HepG2 (cell line): ENCODE measurements around the gene ERCC2. TPM values are rescaled to one million over a fixed set of nuclear protein-coding genes. Genes with fewer than 3 reads are reported as not detected.

Experiments used
- ATAC-seq: fragments of 200-7000 bp; cut with Tn5 transposase; 3 replicates; pipeline ENCODE4 v1.9.1; 2020; ENCODE audit warnings: mild to moderate bottlenecking, moderate library complexity
- BruUV-seq: library from RNA; stranded (reverse); fragments of 400-500 nt; replicated peaks from 2 replicates; lab custom pipeline; 2021; lab: Mats Ljungman, UMichigan
- CTCF ChIA-PET: fragments of 300-600 bp; formaldehyde crosslinking; extraction: SDS; loops from one replicate; lab custom pipeline; 2021; ENCODE audit warnings: low total read pairs, inconsistent platforms, low intra/inter-chr PET ratio; lab: Yijun Ruan, JAX
- POLR2A ChIA-PET: fragments of 350-600 bp; sonication (Branson Sonifier 250); formaldehyde crosslinking; loops from one replicate; lab custom pipeline; 2020; ENCODE audit warnings: antibody characterized with exemption, inconsistent platforms; lab: Yijun Ruan, JAX
- DNase-seq: peaks from one replicate; pipeline ENCODE4 v3.0.0-alpha.2; 2015; ENCODE audit warnings: low spot score
- FAIRE-seq: peaks from 3 replicates; lab custom pipeline; 2011; peaks lifted over from hg19 to GRCh38; lab: Jason Lieb, UNC
- H2AFZ ChIP-seq: one replicate; pipeline ENCODE4 v1.6.1; 2011; ENCODE audit warnings: low read length, inconsistent platforms
- H3K27ac ChIP-seq: fragments of 300-600 bp; 3 replicates; pipeline ENCODE4 v1.8.0; 2011; ENCODE audit warnings: mixed run types, mild to moderate bottlenecking, mixed read lengths, low read length, inconsistent platforms; ENCODE audit not compliant: insufficient read depth; ENCODE audit errors: extremely low read length
- H3K27me3 ChIP-seq, 2 experiments: fragments of 200-600 bp in 1 of 2; 2 replicates in 1 of 2; 3 replicates in 1 of 2; pipeline versions ENCODE4 v1.6.0 to v1.8.0; 2011; ENCODE audit warnings: low read length in 2 of 2, mild to moderate bottlenecking in 2 of 2, moderate library complexity in 2 of 2, inconsistent platforms in 1 of 2; ENCODE audit not compliant: insufficient read depth in 2 of 2, control insufficient read depth in 1 of 2
- H3K36me3 ChIP-seq, 2 experiments: fragments of 200-600 bp in 1 of 2; replicated peaks in 1 of 2; 2 replicates in 1 of 2; 3 replicates in 1 of 2; pipeline versions ENCODE4 v1.5.1 to v1.8.0; 2011; ENCODE audit warnings: low read length in 2 of 2, inconsistent platforms in 1 of 2; ENCODE audit not compliant: insufficient read depth in 2 of 2, control insufficient read depth in 1 of 2
- H3K4me1 ChIP-seq: 2 replicates; pipeline ENCODE4 v1.5.1; 2012; ENCODE audit warnings: low read length, inconsistent platforms; ENCODE audit not compliant: insufficient read depth
- H3K4me2 ChIP-seq: 2 replicates; pipeline ENCODE4 v1.6.0; 2011; ENCODE audit warnings: low read depth, low read length, inconsistent platforms
- H3K4me3 ChIP-seq, 3 experiments: fragments of 200-600 bp in 1 of 3; sonication (generic), shearing (Covaris generic) in 1 of 3; replicated peaks in 1 of 3; 2 replicates each; pipeline ENCODE4 v1.5.1; 2011 to 2016; ENCODE audit warnings: low read length in 3 of 3, inconsistent platforms in 2 of 3, low read depth in 2 of 3, mild to moderate bottlenecking in 2 of 3, control low read depth in 1 of 3, mixed read lengths in 1 of 3; ENCODE audit not compliant: insufficient read depth in 1 of 3
- H3K79me2 ChIP-seq: one replicate; pipeline ENCODE4 v1.6.1; 2011; ENCODE audit warnings: low read length, inconsistent platforms; ENCODE audit not compliant: insufficient read depth
- H3K9ac ChIP-seq: 2 replicates; pipeline ENCODE4 v1.6.0; 2011; ENCODE audit warnings: mild to moderate bottlenecking, low read depth, low read length, inconsistent platforms; ENCODE audit not compliant: insufficient read depth
- H3K9me3 ChIP-seq: 2 replicates; pipeline ENCODE4 v1.5.1; 2012; ENCODE audit warnings: mild to moderate bottlenecking, low read length
- H4K20me1 ChIP-seq: 2 replicates; pipeline ENCODE4 v1.6.0; 2011; ENCODE audit warnings: inconsistent platforms, mild to moderate bottlenecking, low read length, moderate library complexity; ENCODE audit not compliant: insufficient read depth
- AGO2 ChIP-seq: fragments of 200-400 bp; formaldehyde crosslinking; optimal IDR thresholded peaks from 2 replicates; pipeline ENCODE3; 2017; ENCODE audit warnings: mild to moderate bottlenecking, low read depth, low read length, moderate library complexity
- CREB1 ChIP-seq, 2 experiments: fragments of 450-650 bp in 1 of 2; IDR thresholded peaks; 2 replicates each; pipeline ENCODE4 v1.6.1; 2016 to 2017; ENCODE audit warnings: control low read depth in 1 of 2, mild to moderate bottlenecking in 1 of 2, missing compliant biosample characterization in 1 of 2, missing genetic modification characterization in 1 of 2
- NFE2L2 ChIP-seq: fragments of 150-350 bp; IDR thresholded peaks from 2 replicates; pipeline ENCODE4 v1.6.1; 2014; ENCODE audit warnings: low read length
- ZC3H13 ChIP-seq: sonication (generic); formaldehyde crosslinking; IDR thresholded peaks from 2 replicates; pipeline ENCODE4 v1.8.1; 2023; ENCODE audit warnings: mild to moderate bottlenecking, missing genetic modification reagents, moderate library complexity
- whole genome bisulfite sequencing: methylation state at CpG from one replicate; pipeline ENCODE4 v1.1.6; 2017; ENCODE audit warnings: low lambda C conversion rate; 5-methylcytosine and 5-hydroxymethylcytosine counted together
- in situ Hi-C: cut with HindIII; loops from 2 replicates; pipeline ENCODE4 v1.10.0; 2017; ENCODE audit warnings: low pct_unique_long_range_greater_than_20kb; ENCODE audit not compliant: extremely low pct_ligation_motif_present
- intact Hi-C: fragments of 100-400 bp; cut with micrococcal nuclease; formaldehyde crosslinking; loops from one replicate; pipeline ENCODE4 v1.10.0; 2022; ENCODE audit not compliant: unreplicated experiment
- polyA plus RNA-seq, 8 experiments: library from polyadenylated mRNA; depleted of rRNA in 3 of 8; stranded (reverse) in 7 of 8; unstranded in 1 of 8; fragments of >200 nt; fragmentation: Illumina TruSeq in 4 of 8; extraction: Trizol in 4 of 8; gene quantifications; 2 replicates each; pipeline versions ENCODE4 v1.2.1 to v1.2.3, GENCODE V29; 2011 to 2016; ENCODE audit warnings: low read depth in 4 of 8, missing spikeins in 1 of 8, mixed read lengths in 1 of 8; ENCODE audit not compliant: insufficient read depth in 1 of 8
- total RNA-seq, 5 experiments: library from RNA; depleted of rRNA; stranded (reverse); fragments of >200 nt; fragmentation: Illumina TruSeq; extraction: Trizol; gene quantifications; 2 replicates each; pipeline ENCODE4 v1.2.3, GENCODE V29; 2016; ENCODE audit warnings: low read depth in 1 of 5
- TF ChIP-seq, protein P1 (sequence below): sonication (generic); formaldehyde crosslinking; IDR thresholded peaks from 2 replicates; pipeline ENCODE4 v1.5.0; 2020; ENCODE audit warnings: mild to moderate bottlenecking, missing genetic modification reagents, borderline replicate concordance

Gene ERCC2
- total and polyA plus RNA-seq, 2 of the 13 experiments (the other 11 are each of a cell fraction or from before 2014, with no cell fraction given), result 25.4 to 49.2 TPM

DNA sequence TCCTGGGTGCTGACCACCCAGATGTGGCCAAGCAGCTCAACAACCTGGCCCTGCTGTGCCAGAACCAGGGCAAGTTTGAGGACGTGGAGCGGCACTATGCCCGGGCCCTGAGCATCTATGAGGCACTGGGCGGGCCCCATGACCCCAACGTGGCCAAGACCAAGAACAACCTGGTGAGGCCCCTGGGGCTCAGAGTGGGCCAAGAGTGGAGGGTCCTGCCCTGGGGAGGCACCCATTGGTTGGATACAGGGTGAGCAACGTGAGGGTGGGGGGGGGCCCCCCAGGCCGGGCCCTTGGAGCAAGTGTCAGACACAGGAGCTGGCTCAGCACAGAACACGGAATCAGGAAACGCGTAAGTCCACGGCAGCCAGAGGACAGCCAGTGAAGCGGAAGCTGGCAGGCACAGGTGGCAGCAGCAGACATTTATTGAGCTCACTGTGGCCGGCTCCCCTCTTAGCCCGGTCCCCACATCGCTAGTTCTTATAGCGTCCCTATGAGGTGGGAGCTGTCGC, 20.9 kb downstream of the ERCC2 start:
- Histone ChIP-seq H3K4me1 (peaks cover 7% of the 10 kb centered on the region; the same call in 1 of the 2 replicates), H3K27me3 (peaks cover 3 to 28% of the 10 kb centered on the region in 2 experiments; a peak in 4 of 5 replicates), H3K27ac (no peak overlapping the region), H3K4me3 (no peak overlapping the region), H3K9me3 (no peaks in the 10 kb centered on the region), H3K9ac (no peak overlapping the region), H2AFZ (no peak overlapping the region), H3K79me2 (no peaks in the 10 kb centered on the region), H4K20me1 (no peaks in the 10 kb centered on the region), H3K4me2 (no peak overlapping the region), H3K36me3 (peaks cover 13 to 37% of the 10 kb centered on the region in 2 experiments; a peak in 4 of 5 replicates)
- BruUV-seq, result no TSS peak
- intact Hi-C loops (no loop called here), in situ Hi-C loops (loop anchor here (10.0 kb wide), 1 partner anchor 145 kb away; no protein-coding TSS in a partner anchor)
- 97% methylated on average over 11 of the region's 17 CpGs for WGBS
- ChIA-PET CTCF (no interaction called here), POLR2A (no interaction called here)
- DNase-seq, result no peak
- no peak for TF ChIP-seq NFE2L2
- TF ChIP-seq ZC3H13, result 0 out of 2 replicates have a peak, but pooled peaks have one; percentile 9
- TF ChIP-seq AGO2, result peak; percentile 65
- ATAC-seq, result no peak
- FAIRE-seq, result no peak

DNA sequence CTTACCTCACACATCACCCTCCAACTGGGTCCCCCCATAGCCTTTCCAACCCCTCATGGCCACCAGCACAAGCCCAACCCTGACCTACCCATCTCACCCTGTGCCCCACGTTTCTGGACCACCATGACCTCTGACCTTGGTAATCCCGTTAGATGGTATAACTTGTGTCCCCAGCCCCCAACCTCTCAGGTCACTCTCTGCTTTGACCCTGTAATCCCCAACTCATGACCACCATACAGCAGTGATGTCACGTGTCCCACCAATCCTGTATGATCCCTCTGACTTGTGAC, 21.3 kb downstream of the ERCC2 start:
- Histone ChIP-seq H3K4me2 (no peak overlapping the region), H3K9ac (no peak overlapping the region), H3K4me3 (no peak overlapping the region), H2AFZ (no peak overlapping the region), H4K20me1 (no peaks in the 10 kb centered on the region), H3K36me3 (peaks cover 13 to 33% of the 10 kb centered on the region in 2 experiments; a peak in 4 of 5 replicates)
- no TSS peak for BruUV-seq
- ATAC-seq (no peak), DNase-seq (no peak)
- ChIA-PET CTCF (no interaction called here), POLR2A (no interaction called here)
- TF ChIP-seq CREB1 (IDR thresholded peaks at IDR 0.05) (peak; percentile 41), CREB1 (CRISPR knock-in tag; IDR thresholded peaks at IDR 0.05) (no peak)
- TF ChIP-seq, protein P1, sequence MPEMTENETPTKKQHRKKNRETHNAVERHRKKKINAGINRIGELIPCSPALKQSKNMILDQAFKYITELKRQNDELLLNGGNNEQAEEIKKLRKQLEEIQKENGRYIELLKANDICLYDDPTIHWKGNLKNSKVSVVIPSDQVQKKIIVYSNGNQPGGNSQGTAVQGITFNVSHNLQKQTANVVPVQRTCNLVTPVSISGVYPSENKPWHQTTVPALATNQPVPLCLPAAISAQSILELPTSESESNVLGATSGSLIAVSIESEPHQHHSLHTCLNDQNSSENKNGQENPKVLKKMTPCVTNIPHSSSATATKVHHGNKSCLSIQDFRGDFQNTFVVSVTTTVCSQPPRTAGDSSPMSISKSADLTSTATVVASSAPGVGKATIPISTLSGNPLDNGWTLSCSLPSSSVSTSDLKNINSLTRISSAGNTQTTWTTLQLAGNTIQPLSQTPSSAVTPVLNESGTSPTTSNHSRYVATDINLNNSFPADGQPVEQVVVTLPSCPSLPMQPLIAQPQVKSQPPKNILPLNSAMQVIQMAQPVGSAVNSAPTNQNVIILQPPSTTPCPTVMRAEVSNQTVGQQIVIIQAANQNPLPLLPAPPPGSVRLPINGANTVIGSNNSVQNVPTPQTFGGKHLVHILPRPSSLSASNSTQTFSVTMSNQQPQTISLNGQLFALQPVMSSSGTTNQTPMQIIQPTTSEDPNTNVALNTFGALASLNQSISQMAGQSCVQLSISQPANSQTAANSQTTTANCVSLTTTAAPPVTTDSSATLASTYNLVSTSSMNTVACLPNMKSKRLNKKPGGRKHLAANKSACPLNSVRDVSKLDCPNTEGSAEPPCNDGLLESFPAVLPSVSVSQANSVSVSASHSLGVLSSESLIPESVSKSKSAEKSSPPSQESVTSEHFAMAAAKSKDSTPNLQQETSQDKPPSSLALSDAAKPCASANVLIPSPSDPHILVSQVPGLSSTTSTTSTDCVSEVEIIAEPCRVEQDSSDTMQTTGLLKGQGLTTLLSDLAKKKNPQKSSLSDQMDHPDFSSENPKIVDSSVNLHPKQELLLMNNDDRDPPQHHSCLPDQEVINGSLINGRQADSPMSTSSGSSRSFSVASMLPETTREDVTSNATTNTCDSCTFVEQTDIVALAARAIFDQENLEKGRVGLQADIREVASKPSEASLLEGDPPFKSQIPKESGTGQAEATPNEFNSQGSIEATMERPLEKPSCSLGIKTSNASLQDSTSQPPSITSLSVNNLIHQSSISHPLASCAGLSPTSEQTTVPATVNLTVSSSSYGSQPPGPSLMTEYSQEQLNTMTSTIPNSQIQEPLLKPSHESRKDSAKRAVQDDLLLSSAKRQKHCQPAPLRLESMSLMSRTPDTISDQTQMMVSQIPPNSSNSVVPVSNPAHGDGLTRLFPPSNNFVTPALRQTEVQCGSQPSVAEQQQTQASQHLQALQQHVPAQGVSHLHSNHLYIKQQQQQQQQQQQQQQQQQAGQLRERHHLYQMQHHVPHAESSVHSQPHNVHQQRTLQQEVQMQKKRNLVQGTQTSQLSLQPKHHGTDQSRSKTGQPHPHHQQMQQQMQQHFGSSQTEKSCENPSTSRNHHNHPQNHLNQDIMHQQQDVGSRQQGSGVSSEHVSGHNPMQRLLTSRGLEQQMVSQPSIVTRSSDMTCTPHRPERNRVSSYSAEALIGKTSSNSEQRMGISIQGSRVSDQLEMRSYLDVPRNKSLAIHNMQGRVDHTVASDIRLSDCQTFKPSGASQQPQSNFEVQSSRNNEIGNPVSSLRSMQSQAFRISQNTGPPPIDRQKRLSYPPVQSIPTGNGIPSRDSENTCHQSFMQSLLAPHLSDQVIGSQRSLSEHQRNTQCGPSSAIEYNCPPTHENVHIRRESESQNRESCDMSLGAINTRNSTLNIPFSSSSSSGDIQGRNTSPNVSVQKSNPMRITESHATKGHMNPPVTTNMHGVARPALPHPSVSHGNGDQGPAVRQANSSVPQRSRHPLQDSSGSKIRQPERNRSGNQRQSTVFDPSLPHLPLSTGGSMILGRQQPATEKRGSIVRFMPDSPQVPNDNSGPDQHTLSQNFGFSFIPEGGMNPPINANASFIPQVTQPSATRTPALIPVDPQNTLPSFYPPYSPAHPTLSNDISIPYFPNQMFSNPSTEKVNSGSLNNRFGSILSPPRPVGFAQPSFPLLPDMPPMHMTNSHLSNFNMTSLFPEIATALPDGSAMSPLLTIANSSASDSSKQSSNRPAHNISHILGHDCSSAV, result no peak
- TF ChIP-seq, all 625 proteins: peak for 1
- Histone ChIP-seq H3K4me1 (peaks cover 7% of the 10 kb centered on the region; the same call in 1 of the 2 replicates), H3K27ac (no peak overlapping the region), H3K27me3 (peaks cover 3 to 30% of the 10 kb centered on the region in 2 experiments), H3K79me2 (no peaks in the 10 kb centered on the region), H3K9me3 (no peaks in the 10 kb centered on the region)
- FAIRE-seq, result no peak
- WGBS, result 76% methylated on average over 3 of the region's 3 CpGs
- intact Hi-C loops, result no loop called here
- in situ Hi-C loops, result loop anchor here (10.0 kb wide), 1 partner anchor 144 kb away; no protein-coding TSS in a partner anchor
